HG03354 (cell line): Measurements from ENCODE around the gene SEC61B.

Source experiments
- ATAC-seq: cut with Tn5 transposase; IDR thresholded peaks from one replicate; pipeline ENCODE4 v1.9.1; 2021; ENCODE audit warnings: mild to moderate bottlenecking; ENCODE audit not compliant: unreplicated experiment, poor library complexity, severe bottlenecking

The SEC61B gene

DNA sequence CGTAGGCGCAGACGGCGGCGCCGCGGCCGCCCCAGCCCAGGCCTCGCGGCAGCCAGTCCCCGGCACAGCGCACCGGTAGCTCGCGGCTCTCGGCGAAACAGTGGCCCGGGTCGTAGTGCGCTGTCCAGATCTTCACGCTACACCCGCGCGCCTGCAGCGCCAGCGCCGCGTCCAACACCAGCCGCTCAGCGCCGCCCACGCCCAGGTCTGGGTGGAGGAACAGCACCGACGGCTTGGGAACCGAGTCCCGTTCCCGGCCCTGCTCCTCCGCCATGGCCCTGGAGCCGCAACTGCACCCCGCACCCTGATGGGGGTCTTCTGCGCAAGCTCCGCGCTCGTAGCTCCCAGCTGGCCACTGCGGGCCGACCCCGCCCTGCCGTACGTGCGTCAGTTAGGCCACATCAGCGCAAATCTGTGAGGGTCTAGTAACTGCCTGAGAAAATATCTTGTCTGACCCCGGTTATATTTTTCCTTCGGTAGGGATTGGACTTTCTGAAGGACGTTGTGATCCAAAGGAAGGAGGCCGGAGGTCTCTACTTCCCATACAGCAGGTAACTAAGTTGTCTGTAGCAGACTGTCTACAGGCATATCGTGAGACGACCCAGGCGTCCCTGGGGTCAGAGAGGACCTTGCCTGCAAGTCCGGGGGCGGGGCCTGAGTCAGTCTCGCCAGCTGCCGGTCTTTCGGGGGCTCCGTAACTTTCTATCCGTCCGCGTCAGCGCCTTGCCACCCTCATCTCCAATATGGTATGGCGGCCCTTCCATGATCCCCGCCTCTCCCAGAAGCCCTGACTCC lies at the start of gene SEC61B, which contains the start of gene ALG2:
Gene SEC61B, plus strand, starts transcription at position 662 of the 795 bp plus-strand sequence. Its CDS starts 82 bp downstream, at position 744.
Gene ALG2, minus strand, starts transcription at position 322 of the 795 bp plus-strand sequence. Its CDS starts 48 bp downstream, at position 274.
- ATAC-seq = peak; percentile 91

GRCh38 chr9:99173570-99174504 lies 48.2 kb upstream of the SEC61B start:
- peak; percentile 50 for ATAC-seq

- ATAC-seq = peak; percentile 34
Measured at GRCh38 chr9:99176527-99177013, 45.5 kb upstream of the SEC61B start.

DNA sequence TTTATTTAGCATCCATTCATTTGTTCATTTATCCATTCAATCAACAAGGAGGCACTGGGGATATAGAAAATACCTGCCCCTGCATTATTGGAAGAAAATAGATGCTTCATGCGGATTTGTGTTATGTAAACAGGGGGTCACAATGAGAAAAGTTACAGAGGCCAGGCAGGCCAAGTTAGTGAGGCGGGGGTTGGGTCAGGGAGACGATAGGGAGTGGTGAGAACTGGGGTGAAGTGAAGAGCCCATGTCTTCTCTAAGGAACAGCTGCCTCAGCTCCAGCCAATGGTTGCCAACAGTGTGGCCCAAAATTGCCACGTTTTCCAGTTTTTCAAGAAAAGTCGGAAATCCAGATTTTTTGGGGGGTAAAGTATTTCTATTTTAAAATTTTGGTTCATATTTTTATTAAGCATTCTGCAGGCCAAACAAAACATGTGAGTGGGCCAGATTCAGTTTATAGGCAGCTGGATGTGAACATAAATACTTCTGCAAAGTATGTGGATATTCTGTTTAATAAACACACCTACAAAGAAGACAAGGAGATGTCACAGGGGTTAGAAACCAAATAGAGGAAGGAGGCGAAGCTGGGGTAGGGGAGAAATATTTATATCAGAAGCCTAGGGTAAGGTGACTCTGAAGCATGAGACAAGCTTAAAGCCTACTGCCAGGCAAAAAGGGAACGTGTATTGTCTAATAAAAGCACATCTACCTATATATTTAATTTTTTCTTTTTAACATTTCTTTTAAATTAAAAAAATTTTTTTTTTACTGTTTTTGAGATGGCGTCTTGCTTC lies 44.3 kb upstream of the SEC61B start:
- ATAC-seq = no peak

- ATAC-seq = no peak
Measured at GRCh38 chr9:99178912-99179872, 42.9 kb upstream of the SEC61B start.

GRCh38 chr9:99180199-99180598 lies 41.9 kb upstream of the SEC61B start:
- no peak for ATAC-seq

- no peak for ATAC-seq
Measured at GRCh38 chr9:99180662-99181061, 41.4 kb upstream of the SEC61B start.

- ATAC-seq = no peak
Measured at GRCh38 chr9:99181206-99181605, 40.9 kb upstream of the SEC61B start.

DNA sequence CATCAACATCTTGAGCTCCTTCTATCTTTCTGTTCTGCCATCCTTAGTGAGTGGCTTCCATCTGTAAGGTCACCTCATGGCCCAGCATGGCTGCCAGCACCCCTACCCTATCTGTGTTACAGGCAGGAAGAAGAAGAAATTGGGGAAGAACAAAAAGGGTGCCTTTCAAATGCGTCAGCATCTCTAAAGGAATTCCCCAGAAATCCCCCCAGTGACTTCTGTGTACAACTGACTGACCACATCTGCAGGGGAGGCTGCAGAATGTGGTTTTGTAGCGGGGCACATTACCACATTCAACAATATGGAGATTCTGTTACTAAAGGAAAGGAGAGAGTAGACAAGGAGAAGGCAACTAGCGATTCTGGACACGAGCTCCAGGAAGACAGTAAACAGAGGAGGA lies 40.5 kb upstream of the SEC61B start:
- ATAC-seq = peak; percentile 39

- ATAC-seq = no peak
Measured at GRCh38 chr9:99182356-99182755, 39.7 kb upstream of the SEC61B start.

DNA sequence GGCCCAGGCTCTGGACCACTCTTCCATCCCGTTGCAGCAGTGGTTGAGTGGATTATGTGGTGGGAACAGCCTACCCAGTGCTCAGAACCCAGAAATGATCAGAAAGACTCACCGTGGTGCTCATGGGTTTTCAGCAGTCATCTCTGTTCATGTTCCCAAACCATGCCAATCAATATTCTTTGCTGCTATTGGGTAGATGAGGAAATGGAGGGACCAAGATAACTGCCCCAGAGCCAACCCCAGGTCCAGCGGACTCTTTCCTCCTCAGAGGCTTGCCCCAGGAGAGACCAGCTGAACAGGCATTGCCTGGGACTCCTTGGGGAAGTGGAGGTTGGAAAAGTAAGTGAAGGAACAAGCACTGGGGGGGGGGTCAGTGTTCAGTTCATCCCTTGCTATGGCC lies 38.5 kb upstream of the SEC61B start:
- ATAC-seq = no peak

DNA sequence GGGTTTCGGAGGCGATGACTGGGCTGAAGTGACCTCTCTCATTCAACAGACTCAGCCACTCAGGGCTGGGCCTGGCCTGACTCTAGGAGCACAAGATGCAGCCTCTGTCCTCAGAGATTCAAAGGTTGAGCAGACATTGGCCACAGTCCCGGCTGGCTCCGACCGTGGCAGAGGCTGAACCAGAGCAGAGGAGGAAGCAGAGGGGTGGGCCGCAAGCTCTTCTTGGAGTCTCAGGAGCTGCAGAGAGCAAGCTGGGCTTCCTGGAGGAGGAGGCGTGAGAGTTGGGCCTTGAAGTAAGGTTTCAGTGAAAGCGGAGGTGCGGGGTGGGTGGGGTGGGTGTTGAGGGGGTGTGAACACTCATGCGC lies 38.0 kb upstream of the SEC61B start:
- ATAC-seq = no peak

DNA sequence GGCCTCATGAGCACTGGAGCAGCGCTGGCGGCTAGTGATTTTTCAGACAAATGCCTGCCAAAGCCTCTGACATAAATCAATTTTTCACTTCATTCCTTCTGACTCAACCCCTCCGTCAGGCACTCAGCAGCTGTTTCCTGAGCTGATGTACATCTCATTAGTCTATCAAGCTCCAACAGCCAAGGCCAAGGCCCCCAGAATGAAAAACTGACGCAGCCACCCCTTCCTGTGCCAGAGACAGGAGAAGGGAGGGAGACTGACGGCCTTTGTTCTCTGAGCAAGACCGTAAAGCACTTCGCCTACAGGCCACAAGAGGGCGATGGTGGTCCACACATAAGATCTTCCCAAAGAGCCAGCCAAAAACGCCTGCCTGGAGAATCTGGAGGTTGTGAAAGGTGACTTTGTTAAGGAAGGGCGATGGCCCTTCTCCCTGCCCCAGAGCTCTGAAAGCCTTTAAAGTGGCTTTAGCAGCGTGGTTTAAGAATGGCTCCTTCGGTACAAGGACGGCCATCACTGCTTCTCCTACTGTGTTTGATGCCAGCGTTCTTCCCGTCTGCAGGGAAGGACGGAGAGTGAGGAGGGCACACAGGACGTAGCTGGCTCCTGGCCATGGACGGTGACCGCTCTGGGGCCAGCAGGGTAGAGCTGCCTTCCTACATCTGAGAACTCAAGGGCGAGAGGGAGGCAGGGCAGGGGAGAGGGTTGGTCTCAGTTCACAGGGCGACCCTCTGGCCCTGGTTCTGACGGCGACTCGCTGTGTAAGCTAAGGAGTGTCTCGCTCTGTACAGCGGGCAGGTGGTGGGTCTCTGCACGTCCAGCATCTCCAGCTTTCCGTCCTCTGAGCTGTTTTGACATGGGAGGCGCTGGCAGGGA lies 37.4 kb upstream of the SEC61B start:
- peak; percentile 66 for ATAC-seq

GRCh38 chr9:99185348-99185632 lies 36.8 kb upstream of the SEC61B start:
- no peak for ATAC-seq

GRCh38 chr9:99185934-99186333 lies 36.1 kb upstream of the SEC61B start:
- no peak for ATAC-seq

- no peak for ATAC-seq
Measured at GRCh38 chr9:99187311-99187710, 34.8 kb upstream of the SEC61B start.

DNA sequence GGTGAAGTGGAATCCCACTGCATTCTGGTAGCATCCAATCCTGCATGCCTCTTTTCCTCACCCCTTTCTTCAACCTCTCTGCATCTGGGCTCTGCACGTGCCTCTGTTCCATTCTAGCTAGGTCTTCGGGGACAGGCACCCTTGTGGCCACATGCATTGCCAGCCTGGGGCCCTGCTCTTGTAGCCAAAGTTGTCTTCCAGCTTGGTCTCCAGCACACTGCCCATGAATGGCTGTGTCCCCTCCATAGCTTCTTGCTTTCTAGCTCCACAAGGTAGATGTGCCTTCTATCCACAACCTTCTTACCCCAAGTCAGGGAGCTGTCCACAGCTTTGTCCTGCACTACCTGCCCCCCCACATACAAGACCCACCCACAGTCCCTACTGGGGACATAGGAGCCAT lies 32.9 kb upstream of the SEC61B start:
- ATAC-seq = no peak
